HG03439 (cell line): ENCODE data around the gene REG4.
"Not testable (repeated sequence)": the region's sequence is repeated elsewhere in the genome, so short reads cannot be mapped to it uniquely, and the experiment has no call there.

Source experiments
- ATAC-seq: cut with Tn5 transposase; IDR thresholded peaks from one replicate; pipeline ENCODE4 v1.9.1; 2021; ENCODE audit warnings: mild to moderate bottlenecking, moderate library complexity; ENCODE audit not compliant: unreplicated experiment

The REG4 gene

GRCh38 chr1:119811387-119811786, at the start of gene REG4:
TSS of gene REG4 (minus strand) at chr1:119811460. CDS start at chr1:119808769, 2,691 bp downstream.
- no peak for ATAC-seq

GRCh38 chr1:119859647-119860046, 48.4 kb upstream of the REG4 start:
- ATAC-seq = no peak

GRCh38 chr1:119858556-119859214, 47.4 kb upstream of the REG4 start:
- not testable (repeated sequence) for ATAC-seq

DNA sequence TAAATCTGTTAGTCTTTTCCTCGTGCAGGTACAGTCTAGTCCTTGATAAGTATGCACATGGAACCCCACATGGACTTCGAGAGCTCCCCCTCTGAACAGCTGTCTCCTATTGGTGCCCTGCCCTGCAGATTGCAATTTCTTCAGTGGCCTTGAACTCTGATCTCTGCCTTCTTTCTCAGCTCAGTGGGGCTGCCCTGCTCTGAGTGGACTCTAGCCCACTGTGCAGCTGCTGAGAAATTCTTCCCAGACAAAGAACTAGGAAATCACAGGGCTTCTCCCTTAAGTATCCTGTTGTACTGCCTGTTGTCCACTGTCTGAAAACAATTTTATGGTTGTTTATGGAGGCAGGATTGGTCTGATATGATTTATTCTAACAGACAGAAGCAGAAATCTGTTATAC, 46.9 kb upstream of the REG4 start:
- no peak for ATAC-seq

GRCh38 chr1:119853155-119853554, 41.9 kb upstream of the REG4 start:
- ATAC-seq = no peak

DNA sequence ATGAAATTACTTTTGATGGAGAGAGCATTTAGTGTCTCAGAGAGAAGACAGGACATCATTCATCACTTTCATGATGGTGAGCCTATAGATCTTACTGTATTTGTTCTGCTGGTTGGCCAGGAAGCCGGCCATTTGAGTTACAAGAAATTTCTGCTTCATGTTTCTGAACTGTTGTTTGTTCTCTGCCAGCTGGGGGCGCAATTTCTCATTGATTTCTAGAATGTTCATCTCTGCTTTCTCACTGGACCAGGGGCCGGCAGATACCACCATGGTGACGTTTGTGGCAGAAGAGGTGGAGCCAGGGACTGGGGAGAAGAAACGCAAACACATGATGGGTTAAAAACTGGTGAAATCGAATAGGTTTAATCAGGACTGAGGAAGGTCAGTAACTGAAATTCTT, 32.9 kb upstream of the REG4 start:
- ATAC-seq = not testable (repeated sequence)

DNA sequence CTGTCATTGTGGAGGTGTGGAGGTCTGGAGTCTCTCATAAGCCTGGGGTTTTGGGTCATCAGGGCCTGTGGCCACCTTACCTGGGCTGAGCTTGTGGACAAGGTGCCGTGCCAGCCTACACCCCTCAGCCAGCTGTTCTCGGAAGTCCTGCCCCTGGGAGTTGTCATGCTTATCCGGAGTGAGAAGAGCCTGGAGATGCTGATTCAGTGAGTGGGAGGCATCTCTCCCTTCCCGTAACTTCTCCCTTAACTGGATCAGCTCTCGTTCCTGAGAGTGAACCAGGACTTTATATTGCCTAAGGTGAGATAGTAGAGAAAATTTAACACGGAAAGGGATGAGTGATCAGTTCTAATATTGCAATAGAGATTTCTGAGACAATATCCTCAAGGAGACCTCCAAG, 30.0 kb upstream of the REG4 start:
- no peak for ATAC-seq

- ATAC-seq = no peak
These were observed 29.5 kb upstream of the REG4 start for GRCh38 chr1:119840745-119841144.

- no peak for ATAC-seq
These were observed 27.0 kb upstream of the REG4 start for GRCh38 chr1:119838236-119838635.

- no peak for ATAC-seq
These were observed 23.7 kb upstream of the REG4 start for GRCh38 chr1:119834990-119835389.

DNA sequence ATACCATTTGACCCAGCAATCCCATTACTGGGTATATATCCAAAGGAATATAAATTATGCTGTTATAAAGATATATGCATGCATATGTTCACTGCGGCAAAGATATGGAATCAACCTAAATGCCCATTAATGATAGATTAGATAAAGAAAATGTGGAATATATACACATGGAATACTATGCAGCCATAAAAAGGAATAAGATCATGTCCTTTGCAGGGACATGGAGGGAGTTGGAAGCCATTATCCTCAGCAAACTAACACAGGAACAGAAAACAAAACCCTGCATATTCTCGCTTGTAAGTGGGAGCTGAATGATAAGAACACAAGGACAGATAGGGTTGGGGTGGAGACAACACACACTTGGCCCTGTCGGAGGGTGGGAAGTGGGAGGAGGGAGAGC, 19.8 kb upstream of the REG4 start:
- ATAC-seq = no peak

- ATAC-seq = no peak
These were observed 18.4 kb upstream of the REG4 start for GRCh38 chr1:119829625-119830024.

DNA sequence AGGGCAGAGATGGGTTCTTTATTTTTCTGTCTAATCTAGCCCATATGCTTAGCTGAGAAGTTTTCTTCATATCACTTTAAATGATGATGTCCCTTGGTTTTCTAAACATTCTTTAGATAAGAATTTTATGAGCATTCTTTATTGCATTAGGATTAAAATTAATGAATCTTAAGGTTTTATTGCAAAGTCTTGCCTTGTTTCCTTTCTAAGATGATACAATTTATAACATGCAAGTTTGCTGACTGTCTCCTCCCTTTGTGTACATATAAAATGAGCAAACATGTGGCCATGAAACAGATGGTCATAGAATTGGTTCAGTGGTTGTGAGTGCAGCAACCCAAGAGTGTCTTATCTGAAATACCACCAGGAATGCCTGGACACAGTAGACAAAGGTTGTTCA, 17.7 kb upstream of the REG4 start:
- ATAC-seq = not testable (repeated sequence)

- no peak for ATAC-seq
These were observed 17.0 kb upstream of the REG4 start for GRCh38 chr1:119828266-119828665.

GRCh38 chr1:119827010-119827409, 15.8 kb upstream of the REG4 start:
- ATAC-seq = no peak

- ATAC-seq = no peak
These were observed 11.1 kb upstream of the REG4 start for GRCh38 chr1:119822406-119822805.

- no peak for ATAC-seq
These were observed 6.9 kb upstream of the REG4 start for GRCh38 chr1:119818181-119818580.

- ATAC-seq = no peak
These were observed 5.1 kb upstream of the REG4 start for GRCh38 chr1:119816407-119816806.

GRCh38 chr1:119815928-119816327, 4.7 kb upstream of the REG4 start:
- no peak for ATAC-seq

DNA sequence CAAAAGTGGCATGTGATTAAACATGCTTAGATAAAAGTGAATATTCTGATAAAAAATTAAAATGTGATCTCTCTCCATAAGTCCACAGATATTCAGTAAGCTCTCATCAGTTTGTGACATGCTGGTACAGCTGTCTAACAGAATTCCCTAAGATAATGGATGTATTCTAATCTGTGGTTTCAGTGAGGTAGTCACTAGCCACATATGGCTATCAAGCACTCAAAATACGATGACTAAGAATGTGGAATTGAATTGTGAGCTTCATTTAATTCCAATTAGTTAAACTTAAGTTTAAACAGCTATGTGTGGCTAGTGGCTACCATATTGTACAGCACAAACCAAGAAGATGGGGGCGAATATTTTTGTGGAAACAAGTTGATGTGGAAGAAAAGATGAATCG, 4.1 kb upstream of the REG4 start:
- no peak for ATAC-seq

DNA sequence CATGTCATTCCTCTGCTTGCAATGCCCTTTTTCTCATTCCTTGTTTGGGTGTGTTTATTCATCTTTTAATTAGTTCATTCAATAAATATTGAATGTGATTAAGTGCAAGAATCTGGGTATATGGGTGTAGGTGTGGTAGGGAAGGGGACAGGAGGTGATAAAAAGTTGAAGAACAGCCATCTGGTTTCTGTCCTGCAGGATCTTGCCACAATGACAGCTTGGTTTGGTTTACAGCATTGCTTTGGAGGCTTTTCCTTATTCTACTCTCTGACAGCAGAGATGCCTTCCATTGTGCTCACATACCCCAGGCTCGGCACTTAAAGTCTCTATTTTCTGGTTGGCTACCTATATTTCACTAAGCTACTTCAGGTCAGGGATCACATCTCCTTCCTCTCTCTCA, 3.0 kb upstream of the REG4 start:
- ATAC-seq = no peak

GRCh38 chr1:119811985-119812557, 811 bp upstream of the REG4 start:
- ATAC-seq = no peak

DNA sequence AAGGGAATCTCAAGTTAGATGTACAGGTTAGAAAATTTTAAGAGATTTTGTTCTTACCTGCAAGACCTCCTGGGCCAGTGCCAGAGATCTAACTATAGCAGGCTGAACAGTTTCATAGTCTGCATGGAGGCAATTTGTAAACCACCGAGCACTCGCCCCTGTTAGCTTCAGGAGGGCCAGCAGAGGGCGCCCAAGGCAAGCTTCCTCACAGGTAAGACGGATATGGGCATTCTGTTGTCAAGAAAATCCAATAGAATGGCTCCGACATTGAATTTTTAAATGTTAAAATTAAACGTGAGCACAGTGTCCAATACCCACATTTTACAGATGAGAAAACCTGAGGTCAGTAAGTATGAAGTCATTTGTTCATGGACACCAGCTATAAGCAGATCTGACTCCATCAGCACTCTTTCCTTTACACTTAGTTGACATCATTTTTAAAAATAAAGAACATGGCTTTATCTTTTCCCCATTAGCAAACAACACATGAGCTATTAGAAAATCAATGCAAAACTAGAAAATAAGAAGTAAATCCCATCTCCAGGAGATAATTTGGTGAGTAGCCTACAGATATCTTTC, 2.2 kb downstream of the REG4 start:
- no peak for ATAC-seq
